Subcutaneous abdominal adipose tissue (tissue), 5 donors: Measurements from ENCODE around the gene STRN3.
"Not testable (repeated sequence)": the region's sequence is repeated elsewhere in the genome, so short reads cannot be mapped to it uniquely, and the experiment has no call there.

Experiments used
- H3K27ac ChIP-seq: one replicate; pipeline ENCODE4 v1.7.0; 2013; ENCODE audit warnings: low read depth, mild to moderate bottlenecking, inconsistent platforms, low read length, moderate library complexity
- H3K27me3 ChIP-seq, 5 donors: one replicate each; pipeline ENCODE4 v1.7.0; 2013; ENCODE audit warnings: low read length in 5 of 5, inconsistent platforms in 1 of 5; ENCODE audit not compliant: control insufficient read depth in 5 of 5, insufficient read depth in 4 of 5
- H3K36me3 ChIP-seq, 5 donors: one replicate each; pipeline ENCODE4 v1.7.0; 2013; ENCODE audit warnings: low read length in 5 of 5; ENCODE audit not compliant: control insufficient read depth in 5 of 5, insufficient read depth in 5 of 5
- H3K4me1 ChIP-seq, 5 donors: one replicate each; pipeline ENCODE4 v1.7.0; 2013; ENCODE audit warnings: low read length in 5 of 5, mild to moderate bottlenecking in 3 of 5, moderate library complexity in 1 of 5; ENCODE audit not compliant: control insufficient read depth in 5 of 5, insufficient read depth in 5 of 5
- H3K4me3 ChIP-seq, 5 donors: one replicate each; pipeline ENCODE4 v1.7.0; 2013; ENCODE audit warnings: low read length in 5 of 5, low read depth in 1 of 5
- H3K9ac ChIP-seq, 5 donors: one replicate each; pipeline ENCODE4 v1.7.0; 2013; ENCODE audit warnings: low read length in 5 of 5, mild to moderate bottlenecking in 4 of 5, moderate library complexity in 3 of 5
- H3K9me3 ChIP-seq, 5 donors: one replicate each; pipeline ENCODE4 v1.7.0; 2013; ENCODE audit warnings: low read length in 5 of 5; ENCODE audit not compliant: control insufficient read depth in 5 of 5
- donor health status: healthy.
- donor health status: healthy.
- donor health status: healthy.
- donor health status: healthy.
- donor health status: healthy.

Gene STRN3

DNA sequence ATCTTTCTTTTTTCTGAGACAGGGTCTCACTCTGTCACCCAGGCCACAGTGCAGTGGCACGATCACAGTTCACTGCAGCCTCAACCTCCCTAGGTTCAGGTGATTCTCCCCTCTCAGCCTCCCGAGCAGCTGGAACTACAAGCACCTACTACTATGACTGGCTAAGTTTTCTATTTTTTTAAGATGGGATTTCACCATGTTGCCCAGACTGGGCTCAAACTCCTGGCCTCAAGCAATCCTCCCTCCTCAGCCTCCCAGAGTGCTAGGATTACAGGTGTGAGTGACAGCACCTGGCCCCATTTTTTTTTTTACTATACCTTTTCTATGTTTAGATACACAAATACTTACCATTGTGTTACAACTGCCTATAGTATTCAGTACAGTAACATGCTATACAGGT, 63.6 kb downstream of the STRN3 start:
- not testable (repeated sequence) for H3K4me3 ChIP-seq, H3K27me3 ChIP-seq, H3K27ac ChIP-seq, H3K4me1 ChIP-seq, H3K9ac ChIP-seq
- H3K9me3 ChIP-seq, result peaks cover 5 to 26% (median 13%) of the 10 kb centered on the region in 5 donors
- H3K36me3 ChIP-seq, result peaks cover 0 to 13% (median 2%) of the 10 kb centered on the region in 5 donors

DNA sequence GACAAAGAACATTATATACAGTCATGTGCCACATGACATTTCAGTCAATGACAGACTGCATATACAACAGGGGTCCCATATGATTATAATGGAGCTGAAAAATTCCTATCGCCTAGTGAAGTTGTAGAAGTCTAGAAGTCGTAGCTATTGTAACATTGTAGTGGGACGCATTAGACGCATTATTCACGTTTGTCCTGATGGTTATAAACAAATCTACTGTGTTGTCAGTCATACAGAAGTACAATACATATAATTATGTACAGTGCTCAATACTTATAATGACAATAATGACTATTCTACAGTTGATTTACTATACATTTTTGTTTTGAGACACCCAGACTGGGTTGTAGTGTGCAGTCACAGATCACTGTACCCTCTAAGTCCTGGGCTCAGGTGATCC, 64.8 kb downstream of the STRN3 start:
- Histone ChIP-seq H3K27me3 (no peaks in the 10 kb centered on the region), H3K36me3 (peaks cover 0 to 10% (median 2%) of the 10 kb centered on the region in 5 donors), H3K4me3 (no peak overlapping the region), H3K9ac (no peak overlapping the region), H3K4me1 (no peaks in the 10 kb centered on the region), H3K9me3 (peaks cover 2 to 19% (median 7%) of the 10 kb centered on the region in 5 donors), H3K27ac (no peak overlapping the region)

DNA sequence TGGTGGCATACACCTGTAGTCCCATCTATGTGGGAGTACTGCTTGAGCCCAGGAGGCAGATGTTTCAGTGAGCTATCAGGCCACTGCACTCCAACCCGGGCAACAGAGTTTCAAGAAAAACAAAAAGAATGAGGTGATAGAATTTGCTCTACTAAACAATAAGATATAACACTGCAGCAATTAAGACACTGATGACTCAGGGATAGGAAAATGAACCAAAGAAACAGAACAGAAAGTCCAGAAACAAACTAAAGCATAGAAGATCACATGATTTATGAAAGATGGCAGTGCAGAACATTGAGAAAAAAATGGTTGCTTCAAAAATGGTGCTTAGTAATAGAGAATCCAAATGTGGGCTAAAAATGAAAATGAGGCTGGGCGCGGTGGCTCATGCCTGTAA, 66.0 kb downstream of the STRN3 start:
- peaks cover 0 to 8% (median 2%) of the 10 kb centered on the region in 5 donors for H3K36me3 ChIP-seq
- no peak overlapping the region for H3K9ac ChIP-seq
- no peaks in the 10 kb centered on the region for H3K4me1 ChIP-seq
- H3K27me3 ChIP-seq, result no peaks in the 10 kb centered on the region
- H3K27ac ChIP-seq, result no peak overlapping the region
- H3K4me3 ChIP-seq, result no peak overlapping the region
- peaks cover 0 to 8% (median 0%) of the 10 kb centered on the region in 5 donors for H3K9me3 ChIP-seq

DNA sequence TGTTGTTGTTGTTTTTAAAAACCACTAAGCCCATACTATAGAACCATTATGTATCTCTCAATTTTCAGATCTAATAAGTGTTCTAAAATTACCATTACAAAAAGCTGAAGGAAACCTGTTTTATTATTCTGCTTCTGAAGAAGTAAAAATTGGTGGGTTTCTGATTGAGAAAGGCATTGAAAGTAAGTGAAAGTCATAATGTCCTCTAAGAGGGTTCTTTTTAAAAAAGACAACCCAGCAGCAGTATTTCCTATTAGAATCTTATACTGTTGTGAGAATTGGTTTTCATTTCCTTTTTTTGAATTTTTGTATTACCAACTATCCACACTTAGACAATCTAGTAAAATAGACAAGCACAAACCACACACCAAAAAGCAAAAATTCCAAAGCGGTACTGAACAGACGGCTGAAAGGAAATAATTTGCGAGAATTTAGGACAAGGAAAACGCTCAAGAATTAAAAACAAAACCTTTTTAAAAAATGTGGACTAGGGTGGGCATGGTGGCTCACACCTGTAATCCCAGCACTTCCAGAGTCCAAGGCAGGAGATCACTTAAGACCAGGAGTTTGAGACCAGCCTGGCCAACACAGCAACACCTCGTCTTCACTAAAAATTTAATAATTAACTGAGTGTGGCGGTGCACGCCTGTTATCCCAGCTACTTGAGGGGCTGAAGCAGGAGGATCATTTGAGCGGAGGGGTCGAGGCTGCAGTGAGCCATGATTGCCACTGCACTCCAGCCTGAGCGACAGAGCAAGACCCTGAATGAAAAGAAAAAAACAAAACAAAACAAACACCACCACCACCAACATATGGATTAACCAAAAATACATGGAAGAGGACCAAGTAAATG, 67.4 kb downstream of the STRN3 start:
- H3K9me3 ChIP-seq, result no peaks in the 10 kb centered on the region
- H3K4me1 ChIP-seq, result no peaks in the 10 kb centered on the region
- H3K9ac ChIP-seq, result no peak overlapping the region
- H3K4me3 ChIP-seq, result no peak overlapping the region
- H3K27ac ChIP-seq, result no peak overlapping the region
- no peaks in the 10 kb centered on the region for H3K27me3 ChIP-seq
- peaks cover 0 to 7% (median 2%) of the 10 kb centered on the region in 5 donors for H3K36me3 ChIP-seq

DNA sequence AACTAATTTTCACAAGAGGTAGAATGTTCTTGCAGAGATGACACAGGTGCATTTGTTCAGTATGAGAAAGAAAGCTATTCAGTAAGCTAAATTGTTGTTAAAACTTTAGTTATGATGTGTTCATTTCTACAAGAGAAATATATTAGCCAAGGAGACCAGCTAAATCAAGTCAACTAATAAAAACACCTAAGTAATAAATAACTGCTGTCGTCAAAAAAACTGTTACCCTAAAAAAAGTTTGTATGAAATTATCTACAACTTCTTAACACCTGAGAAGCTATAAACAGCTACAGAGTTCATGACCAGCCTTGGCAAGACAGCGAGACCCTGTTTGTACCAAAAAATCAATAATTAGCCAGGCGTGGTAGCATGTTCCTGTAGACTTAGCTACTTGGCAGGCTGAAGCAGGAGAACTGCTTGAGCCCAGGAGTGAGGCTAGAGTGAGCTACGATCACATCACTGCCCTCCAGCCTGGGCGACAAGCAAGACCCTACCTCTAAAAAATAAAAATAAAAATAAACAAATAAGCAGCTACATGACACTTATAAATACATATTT, 68.3 kb downstream of the STRN3 start:
- Histone ChIP-seq H3K9ac (no peak overlapping the region), H3K27ac (no peak overlapping the region), H3K27me3 (no peaks in the 10 kb centered on the region), H3K4me3 (no peak overlapping the region), H3K4me1 (no peaks in the 10 kb centered on the region), H3K36me3 (peaks cover 6 to 13% (median 9%) of the 10 kb centered on the region in 5 donors), H3K9me3 (no peaks in the 10 kb centered on the region)

DNA sequence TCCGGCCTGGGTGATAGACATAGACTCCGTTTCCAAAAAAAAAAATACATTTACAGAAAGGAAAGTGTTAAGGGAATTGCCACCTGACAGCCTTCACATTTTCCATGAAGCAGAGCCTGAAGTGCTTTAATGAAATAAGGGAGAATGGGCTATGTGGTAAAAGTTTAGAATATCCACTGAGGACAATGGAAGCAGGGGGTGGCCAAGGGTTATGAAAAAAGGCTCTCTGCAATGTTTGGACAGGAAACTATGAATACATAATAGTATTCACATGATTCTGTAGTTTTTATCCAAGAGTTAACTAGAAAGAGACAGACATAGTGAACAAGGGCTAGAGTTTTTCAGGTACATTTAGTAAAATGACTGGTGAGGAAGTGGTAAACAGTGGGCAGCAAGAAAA, 76.5 kb downstream of the STRN3 start:
- Histone ChIP-seq H3K9ac (no peak overlapping the region), H3K36me3 (peaks cover 37 to 49% (median 43%) of the 10 kb centered on the region in 5 donors), H3K4me1 (no peaks in the 10 kb centered on the region), H3K27ac (no peak overlapping the region), H3K9me3 (no peaks in the 10 kb centered on the region), H3K4me3 (no peak overlapping the region), H3K27me3 (no peaks in the 10 kb centered on the region)

DNA sequence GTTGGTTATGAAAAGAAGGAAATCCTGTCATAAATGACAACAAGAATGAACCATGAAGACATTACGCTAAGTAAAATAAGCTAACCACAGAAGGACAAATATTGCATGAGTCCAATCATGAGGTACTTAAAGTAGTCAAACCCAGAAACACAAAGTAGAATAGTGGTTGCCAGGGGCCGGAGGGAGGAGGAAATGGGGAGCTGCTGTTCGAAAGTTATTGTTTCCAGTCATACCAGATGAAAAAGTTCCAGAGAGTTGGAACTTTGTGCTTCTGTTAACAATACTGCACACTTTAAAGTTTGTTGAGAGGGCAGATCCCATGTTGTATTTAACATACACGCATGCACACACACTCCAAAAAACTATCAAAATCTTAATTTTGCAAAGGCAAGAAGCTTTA, 82.5 kb downstream of the STRN3 start:
- H3K36me3 ChIP-seq, result peaks cover 26 to 41% (median 33%) of the 10 kb centered on the region in 5 donors
- H3K9me3 ChIP-seq, result no peaks in the 10 kb centered on the region
- no peak overlapping the region for H3K9ac ChIP-seq
- no peaks in the 10 kb centered on the region for H3K27me3 ChIP-seq
- no peak overlapping the region for H3K27ac ChIP-seq
- no peaks in the 10 kb centered on the region for H3K4me1 ChIP-seq
- no peak overlapping the region for H3K4me3 ChIP-seq

DNA sequence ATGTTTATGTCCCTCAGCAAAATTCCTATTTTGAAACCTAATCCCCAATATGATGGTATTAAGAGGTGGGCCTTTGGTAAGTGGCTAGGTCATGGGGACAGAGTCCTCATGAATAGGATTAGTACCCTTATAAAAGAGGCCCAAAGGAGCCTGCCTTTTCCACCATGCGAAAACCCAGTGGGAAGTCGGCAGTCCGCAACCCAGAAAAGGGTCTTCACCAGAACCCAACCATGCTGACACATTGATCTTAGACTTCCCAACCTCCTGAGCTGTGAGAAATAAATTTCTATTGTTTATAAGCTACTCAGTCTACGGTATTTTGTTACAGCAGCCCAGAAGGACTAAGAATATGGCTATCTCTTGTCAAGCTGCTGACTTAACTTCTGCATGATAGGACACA, 85.3 kb downstream of the STRN3 start:
- no peaks in the 10 kb centered on the region for H3K9me3 ChIP-seq

DNA sequence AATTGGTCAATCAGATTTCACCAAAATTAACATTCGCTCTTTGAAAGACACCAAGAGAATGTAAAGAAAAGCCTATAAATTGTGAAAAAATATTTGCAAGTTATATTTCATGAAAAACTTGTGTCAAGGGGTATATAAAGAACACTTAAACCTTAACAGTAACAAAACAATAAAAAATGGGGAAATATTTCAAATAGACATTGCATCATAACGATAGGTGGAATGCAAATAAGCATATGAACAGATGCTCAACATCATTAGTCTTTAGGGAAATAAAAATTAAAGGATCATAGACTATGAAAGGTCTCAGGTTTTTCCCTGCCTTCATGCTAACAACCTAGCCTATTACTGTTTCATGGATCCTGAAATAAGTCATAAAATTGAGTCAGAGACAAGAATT, 87.6 kb downstream of the STRN3 start:
- H3K9me3 ChIP-seq, result no peaks in the 10 kb centered on the region
- peaks cover 13 to 33% (median 27%) of the 10 kb centered on the region in 5 donors for H3K36me3 ChIP-seq
- no peaks in the 10 kb centered on the region for H3K4me1 ChIP-seq
- no peak overlapping the region for H3K27ac ChIP-seq
- H3K9ac ChIP-seq, result no peak overlapping the region
- no peaks in the 10 kb centered on the region for H3K27me3 ChIP-seq
- H3K4me3 ChIP-seq, result no peak overlapping the region

More for the DNA sequence above, 85.3 kb downstream of the STRN3 start:
- H3K27ac ChIP-seq, result no peak overlapping the region
- H3K27me3 ChIP-seq, result no peaks in the 10 kb centered on the region
- no peaks in the 10 kb centered on the region for H3K4me1 ChIP-seq
- H3K36me3 ChIP-seq, result peaks cover 13 to 33% (median 23%) of the 10 kb centered on the region in 5 donors
- no peak overlapping the region for H3K9ac ChIP-seq
- H3K4me3 ChIP-seq, result no peak overlapping the region

DNA sequence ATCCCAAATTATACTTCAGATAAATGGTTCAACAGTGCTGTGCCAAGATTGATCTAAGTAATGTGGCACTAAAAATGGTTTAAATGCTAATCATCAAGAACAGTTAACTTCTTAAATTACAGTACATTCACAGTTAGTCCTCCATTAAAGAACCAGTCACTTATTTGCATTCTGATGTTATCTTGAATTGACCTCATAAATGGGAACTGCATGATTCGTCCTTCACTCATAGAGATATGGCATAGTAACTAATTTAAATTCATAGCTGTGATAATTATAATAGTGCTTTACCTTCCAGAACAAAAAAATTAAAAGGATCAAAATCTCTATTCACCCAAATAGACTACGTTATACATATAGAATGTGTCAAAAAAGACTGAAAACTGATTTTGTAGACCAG, 90.7 kb downstream of the STRN3 start:
- H3K27me3 ChIP-seq, result no peaks in the 10 kb centered on the region
- peaks cover 13 to 33% (median 26%) of the 10 kb centered on the region in 5 donors for H3K36me3 ChIP-seq
- no peak overlapping the region for H3K27ac ChIP-seq
- H3K9me3 ChIP-seq, result no peaks in the 10 kb centered on the region
- peaks cover 0 to 10% (median 0%) of the 10 kb centered on the region in 5 donors for H3K4me1 ChIP-seq
- no peak overlapping the region for H3K4me3 ChIP-seq
- no peak overlapping the region for H3K9ac ChIP-seq
